ENCODE data around the gene ALDH1A3. TPM values are rescaled to one million over a fixed set of nuclear protein-coding genes. Genes with fewer than 3 reads are reported as not detected.

ALDH1A3 gene
- total RNA-seq, 2 experiments from 2014 or later = not detected

GRCh38 chr15:100908466-100908865 is 28.8 kb downstream of the ALDH1A3 start:
- ATAC-seq (ENCODE audit: poor library complexity) = no peak
- CTCF ChIA-PET = no interaction called here
- intact Hi-C loops (cut with DNase I, micrococcal nuclease) = no loop called here

DNA sequence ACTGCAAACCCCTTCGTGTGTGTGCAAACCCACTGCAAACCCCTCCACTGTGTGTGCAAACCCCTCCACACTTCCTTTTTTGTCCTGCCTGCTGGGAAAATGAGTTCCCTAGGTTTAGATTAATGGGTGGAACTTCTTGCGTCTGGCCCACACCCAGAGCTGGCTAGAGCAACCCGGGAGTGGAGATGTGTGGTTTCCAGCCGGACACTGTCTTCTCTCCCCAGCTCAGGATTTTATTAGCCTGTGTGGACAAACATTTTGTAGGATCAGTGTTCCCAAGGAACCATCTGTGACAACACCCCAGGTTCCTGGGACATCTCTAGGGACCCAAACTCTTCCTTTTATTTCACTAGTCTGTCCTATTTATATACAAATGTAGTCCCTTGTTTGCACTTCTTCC is 29.9 kb downstream of the ALDH1A3 start:
- peaks cover 0 to 5% of the 10 kb centered on the region in 2 experiments for H3K9me3 ChIP-seq (ENCODE audit: control insufficient read depth in 1 of 2, insufficient read depth in 1 of 2, low read length in 2 of 2)
- TF ChIP-seq CTCF (IDR thresholded peaks at IDR 0.05) = no peak
- Mint-ChIP-seq H3K4me1 (ENCODE audit: low read depth) (no peaks in the 10 kb centered on the region), H3K9me3 (no peaks in the 10 kb centered on the region), H3K4me3 (no peak overlapping the region), H3K36me3 (ENCODE audit: low read depth) (no peaks in the 10 kb centered on the region), H3K27me3 (peaks cover 28% of the 10 kb centered on the region), H3K27ac (no peak overlapping the region)
- ChIA-PET CTCF (no interaction called here), POLR2A (no interaction called here)
- H3K4me3 ChIP-seq (ENCODE audit: low read length) = no peak overlapping the region
- H3K36me3 ChIP-seq (ENCODE audit: insufficient read depth, low read length) = no peaks in the 10 kb centered on the region
- H3K27me3 ChIP-seq (ENCODE audit: control insufficient read depth in 1 of 2, insufficient read depth in 2 of 2, low read length in 2 of 2) = peaks cover 0 to 9% of the 10 kb centered on the region in 2 experiments
- intact Hi-C loops (cut with DNase I, micrococcal nuclease) = no loop called here
- ATAC-seq (ENCODE audit: poor library complexity) (no peak), DNase-seq (no peak)
- H3K27ac ChIP-seq (ENCODE audit: low read depth in 1 of 2, low read length in 2 of 2) = no peak overlapping the region
- H3K4me1 ChIP-seq (ENCODE audit: insufficient read depth, low read length) = no peaks in the 10 kb centered on the region

More at GRCh38 chr15:100908466-100908865, 28.8 kb downstream of the ALDH1A3 start:
- Mint-ChIP-seq H3K36me3 (ENCODE audit: low read depth) (no peaks in the 10 kb centered on the region), H3K27ac (no peak overlapping the region), H3K9me3 (no peaks in the 10 kb centered on the region), H3K4me3 (no peak overlapping the region), H3K27me3 (peaks cover 19% of the 10 kb centered on the region), H3K4me1 (ENCODE audit: low read depth) (no peaks in the 10 kb centered on the region)
- no peak for TF ChIP-seq CTCF (IDR thresholded peaks at IDR 0.05)
- H3K36me3 ChIP-seq (ENCODE audit: insufficient read depth, low read length) = no peaks in the 10 kb centered on the region
- POLR2A ChIA-PET = no interaction called here
- peaks cover 0 to 7% of the 10 kb centered on the region in 2 experiments for H3K27me3 ChIP-seq (ENCODE audit: control insufficient read depth in 1 of 2, insufficient read depth in 2 of 2, low read length in 2 of 2)
- H3K27ac ChIP-seq (ENCODE audit: low read depth in 1 of 2, low read length in 2 of 2) = no peak overlapping the region
- no peaks in the 10 kb centered on the region for H3K4me1 ChIP-seq (ENCODE audit: insufficient read depth, low read length)
- no peak for DNase-seq
- H3K4me3 ChIP-seq (ENCODE audit: low read length) = no peak overlapping the region
- peaks cover 0 to 5% of the 10 kb centered on the region in 2 experiments for H3K9me3 ChIP-seq (ENCODE audit: control insufficient read depth in 1 of 2, insufficient read depth in 1 of 2, low read length in 2 of 2)

DNA sequence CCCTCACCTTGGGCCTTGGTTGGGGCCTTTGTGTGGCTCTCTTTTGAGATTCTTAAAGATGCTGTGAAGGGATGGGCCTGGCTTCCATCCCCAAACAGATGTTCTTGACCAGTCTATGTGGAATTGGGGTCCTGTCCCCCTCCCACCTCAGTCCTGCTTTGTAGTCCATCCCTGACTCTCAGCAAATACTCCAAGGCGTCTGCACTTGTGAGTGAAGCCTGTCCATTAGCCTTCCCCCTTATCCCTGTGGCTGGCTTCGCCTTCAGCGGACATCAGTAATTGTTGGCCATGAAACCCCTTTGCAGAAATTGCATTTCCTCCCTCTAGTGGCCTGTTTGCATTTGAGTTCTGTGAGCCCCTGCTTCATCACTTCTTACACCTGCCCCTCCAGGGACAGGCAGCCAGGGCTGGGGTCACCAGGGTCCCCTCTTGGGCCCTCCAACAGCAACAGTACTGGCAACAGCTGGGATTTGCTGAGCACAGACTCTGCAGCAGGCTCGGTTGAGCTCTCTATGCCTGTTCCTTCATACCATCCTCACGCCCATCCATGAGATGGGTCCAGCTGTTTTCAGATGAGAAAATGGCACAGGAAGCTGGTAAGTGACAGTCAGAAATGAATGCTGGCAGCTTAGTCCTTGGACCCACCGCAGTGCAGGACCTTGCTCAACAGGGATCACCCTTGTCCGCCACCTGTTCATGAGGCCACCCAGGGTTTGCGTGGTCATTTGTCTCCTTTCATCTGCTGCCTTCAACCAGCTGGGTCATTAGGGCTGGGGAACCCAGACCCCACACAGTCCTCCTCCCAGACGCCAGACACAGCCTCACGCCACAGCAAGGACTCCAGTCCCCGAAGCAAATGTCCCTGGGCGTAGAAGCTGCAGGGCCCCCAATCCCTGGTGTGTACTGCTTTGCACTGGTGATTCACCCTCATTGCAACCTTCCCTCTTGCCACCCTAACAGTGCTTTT is 30.6 kb downstream of the ALDH1A3 start:
- no peak overlapping the region for H3K27ac Mint-ChIP-seq
- Histone ChIP-seq H3K4me3 (ENCODE audit: low read length) (no peak overlapping the region), H3K27ac (ENCODE audit: low read depth in 1 of 2, low read length in 2 of 2) (no peak overlapping the region), H3K4me1 (ENCODE audit: insufficient read depth, low read length) (no peaks in the 10 kb centered on the region), H3K9me3 (ENCODE audit: control insufficient read depth in 1 of 2, insufficient read depth in 1 of 2, low read length in 2 of 2) (peaks cover 0 to 5% of the 10 kb centered on the region in 2 experiments), H3K27me3 (ENCODE audit: control insufficient read depth in 1 of 2, insufficient read depth in 2 of 2, low read length in 2 of 2) (peaks cover 0 to 9% of the 10 kb centered on the region in 2 experiments), H3K36me3 (ENCODE audit: insufficient read depth, low read length) (no peaks in the 10 kb centered on the region)
- no peak for TF ChIP-seq CTCF (IDR thresholded peaks at IDR 0.05)
- H3K4me1 Mint-ChIP-seq (ENCODE audit: low read depth) = no peaks in the 10 kb centered on the region
- no peaks in the 10 kb centered on the region for H3K36me3 Mint-ChIP-seq (ENCODE audit: low read depth)
- H3K9me3 Mint-ChIP-seq = no peaks in the 10 kb centered on the region
- ATAC-seq (ENCODE audit: poor library complexity) (no peak), DNase-seq (no peak)
- no peak overlapping the region for H3K4me3 Mint-ChIP-seq
- ChIA-PET POLR2A (no interaction called here), CTCF (no interaction called here)
- H3K27me3 Mint-ChIP-seq = peaks cover 35% of the 10 kb centered on the region
- intact Hi-C loops (cut with DNase I, micrococcal nuclease) = no loop called here
